CD4-positive, alpha-beta T cell (primary cell): ENCODE measurements around the gene NPHP1. TPM values are rescaled to one million over a fixed set of nuclear protein-coding genes. Genes with fewer than 3 reads are reported as not detected.
"Not testable (repeated sequence)": the region's sequence is repeated elsewhere in the genome, so short reads cannot be mapped to it uniquely, and the experiment has no call there.

Source experiments
- ATAC-seq: fragments of 200-7000 bp; cut with Tn5 transposase; one replicate; pipeline ENCODE4 v1.10.0; 2022; ENCODE audit warnings: mild to moderate bottlenecking; ENCODE audit not compliant: poor library complexity
- CTCF ChIA-PET: fragments of 350-600 bp; sonication (Branson Sonifier 250); formaldehyde crosslinking; loops from one replicate; lab custom pipeline; 2021; ENCODE audit warnings: antibody characterized with exemption, inconsistent platforms; lab: Charles Lee
- POLR2A ChIA-PET: fragments of 350-600 bp; sonication (Branson Sonifier 250); formaldehyde crosslinking; loops from one replicate; lab custom pipeline; 2021; ENCODE audit warnings: antibody characterized with exemption, inconsistent platforms; lab: Charles Lee
- DNase-seq, 14 experiments: peaks; one replicate each; pipeline ENCODE4 v3.0.0-alpha.2; 2013 to 2020; ENCODE audit warnings: mixed read lengths in 2 of 14
- H3K27ac ChIP-seq, 2 donors: one replicate each; pipeline versions ENCODE4 v1.5.1 to v1.7.0; 2013; ENCODE audit warnings: low read length in 2 of 2, low read depth in 1 of 2, mild to moderate bottlenecking in 1 of 2
- H3K27me3 ChIP-seq, 2 experiments: 1 replicate in 1 of 2; 2 replicates in 1 of 2; pipeline versions ENCODE4 v1.6.1 to v1.7.0; 2013; ENCODE audit warnings: low read length in 2 of 2, control low read depth in 1 of 2, mild to moderate bottlenecking in 1 of 2, moderate library complexity in 1 of 2; ENCODE audit not compliant: insufficient read depth in 2 of 2, control insufficient read depth in 1 of 2
- H3K36me3 ChIP-seq: one replicate; pipeline ENCODE4 v1.6.1; 2013; ENCODE audit warnings: low read length, control low read depth; ENCODE audit not compliant: insufficient read depth
- H3K4me1 ChIP-seq: one replicate; pipeline ENCODE4 v1.6.1; 2013; ENCODE audit warnings: low read length, control low read depth; ENCODE audit not compliant: insufficient read depth
- H3K4me3 ChIP-seq: one replicate; pipeline ENCODE4 v1.5.1; 2013; ENCODE audit warnings: mild to moderate bottlenecking, low read length, moderate library complexity
- H3K9me3 ChIP-seq, 2 experiments: 1 replicate in 1 of 2; 2 replicates in 1 of 2; pipeline versions ENCODE4 v1.6.1 to v1.7.0; 2013; ENCODE audit warnings: low read length in 2 of 2, mild to moderate bottlenecking in 2 of 2, control low read depth in 1 of 2, moderate library complexity in 1 of 2; ENCODE audit not compliant: control insufficient read depth in 1 of 2, insufficient read depth in 1 of 2
- H3K27ac Mint-ChIP-seq: one replicate; pipeline ENCODE4 v1.8.0; 2020; ENCODE audit warnings: mixed read lengths
- H3K27me3 Mint-ChIP-seq: one replicate; pipeline ENCODE4 v1.8.0; 2021; ENCODE audit warnings: mixed read lengths
- H3K36me3 Mint-ChIP-seq: one replicate; pipeline ENCODE4 v1.8.0; 2021; ENCODE audit warnings: low read depth, mixed read lengths
- H3K4me1 Mint-ChIP-seq: one replicate; pipeline ENCODE4 v1.8.0; 2021; ENCODE audit warnings: low read depth, mixed read lengths
- H3K4me3 Mint-ChIP-seq: one replicate; pipeline ENCODE4 v1.8.0; 2020; ENCODE audit warnings: mild to moderate bottlenecking, mixed read lengths
- H3K9me3 Mint-ChIP-seq: one replicate; pipeline ENCODE4 v1.8.0; 2020; ENCODE audit warnings: mixed read lengths
- intact Hi-C, 2 experiments: fragments of 100-400 bp; cut with DNase I in 1 of 2; cut with micrococcal nuclease in 1 of 2; formaldehyde crosslinking; loops; one replicate each; pipeline versions ENCODE4 v1.15.1 to v1.9.0; 2023 to 2025; cut with DNase I, micrococcal nuclease
- microRNA-seq: library from miRNA; unstranded; fragments of <30 nt; microRNA quantifications from one replicate; pipeline ENCODE4 v1.2.0, GENCODE V29; 2021; ENCODE audit warnings: borderline microRNAs expressed, borderline replicate concordance
- total RNA-seq, 174 experiments: library from RNA in 2 of 174; stranded (reverse) in 2 of 174; gene quantifications; one replicate each; pipeline ENCODE4 v1.2.3 and lab custom pipeline; 2021 to 2026

The NPHP1 gene
- total RNA-seq, 2 experiments from 2014 or later, result 0.33 to 0.98 TPM

DNA sequence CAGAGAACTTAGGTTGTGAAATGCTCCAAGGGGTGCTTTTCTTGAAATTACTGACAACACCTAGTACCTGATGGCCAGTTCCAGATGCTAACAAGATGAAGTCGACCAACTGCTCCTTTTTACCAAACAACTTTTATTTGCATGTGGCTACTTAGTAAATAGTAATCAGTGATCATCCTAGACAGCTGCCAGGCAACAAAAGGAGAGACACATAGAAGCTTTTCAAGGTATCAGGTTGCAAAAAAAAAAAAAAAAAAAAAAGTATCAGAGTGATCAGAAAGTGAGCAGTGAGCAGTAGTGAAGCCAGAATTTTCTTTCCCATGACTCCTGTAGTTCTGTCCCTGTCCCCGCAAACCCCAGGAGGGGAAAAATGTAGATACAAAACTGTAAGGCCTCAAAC, 121.1 kb downstream of the NPHP1 start:
- H3K27me3 Mint-ChIP-seq, H3K9me3 ChIP-seq, DNase-seq, intact Hi-C loops, ATAC-seq, H3K4me3 Mint-ChIP-seq, H3K4me1 ChIP-seq, H3K9me3 Mint-ChIP-seq, H3K36me3 Mint-ChIP-seq, H3K27ac ChIP-seq, H3K36me3 ChIP-seq, H3K4me3 ChIP-seq, H3K4me1 Mint-ChIP-seq, POLR2A ChIA-PET, H3K27ac Mint-ChIP-seq, H3K27me3 ChIP-seq, CTCF ChIA-PET: not testable (repeated sequence)

DNA sequence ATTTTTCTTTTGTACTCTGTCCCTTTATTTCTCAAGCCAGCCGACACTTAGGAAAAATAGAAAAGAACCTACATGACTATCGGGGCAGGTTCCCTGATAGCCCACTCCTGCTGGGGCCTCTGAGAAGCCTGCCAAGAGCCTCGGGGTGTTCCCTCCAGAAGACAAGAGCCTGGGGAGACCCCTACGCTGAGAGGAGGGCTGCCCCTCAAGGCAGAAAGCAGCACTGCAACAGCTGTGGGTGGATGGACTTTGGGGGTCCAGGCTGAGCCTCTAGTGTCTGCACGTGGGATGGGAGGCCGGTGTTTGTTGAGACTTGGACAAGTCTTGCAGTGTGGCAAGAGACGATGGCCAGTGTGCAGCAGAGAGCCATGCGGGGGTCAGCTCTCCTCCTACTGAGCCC, 121.7 kb downstream of the NPHP1 start:
- DNase-seq, H3K27ac ChIP-seq, H3K27ac Mint-ChIP-seq, H3K4me1 ChIP-seq, H3K36me3 ChIP-seq, CTCF ChIA-PET, H3K4me3 ChIP-seq, H3K9me3 Mint-ChIP-seq, POLR2A ChIA-PET, intact Hi-C loops, H3K27me3 ChIP-seq, H3K4me1 Mint-ChIP-seq, H3K36me3 Mint-ChIP-seq, H3K27me3 Mint-ChIP-seq, ATAC-seq, H3K9me3 ChIP-seq, H3K4me3 Mint-ChIP-seq: not testable (repeated sequence)

DNA sequence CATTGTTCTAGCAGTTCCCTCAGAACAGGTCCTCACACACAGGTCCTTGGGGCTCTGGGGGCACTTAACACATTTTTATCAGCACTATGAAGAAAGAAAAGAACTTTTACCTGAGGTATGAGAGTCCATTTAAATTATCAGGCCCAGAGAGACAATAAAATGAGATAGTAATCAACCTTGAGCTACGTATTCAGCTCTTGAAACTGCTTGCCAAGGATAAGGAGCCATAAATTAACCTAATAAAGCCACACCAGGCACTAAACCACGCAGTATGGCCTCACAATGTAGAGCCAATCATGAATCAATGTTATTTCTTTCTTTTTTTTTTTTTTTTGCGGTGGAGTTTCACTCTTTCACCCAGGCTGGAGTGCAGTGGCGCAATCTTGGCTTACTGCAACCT, 126.7 kb downstream of the NPHP1 start:
- H3K4me1 Mint-ChIP-seq, H3K4me3 Mint-ChIP-seq, H3K27ac ChIP-seq, H3K4me1 ChIP-seq, H3K27me3 ChIP-seq, POLR2A ChIA-PET, H3K27ac Mint-ChIP-seq, H3K9me3 Mint-ChIP-seq, H3K36me3 ChIP-seq, intact Hi-C loops, CTCF ChIA-PET, DNase-seq, H3K36me3 Mint-ChIP-seq, H3K27me3 Mint-ChIP-seq, H3K9me3 ChIP-seq, H3K4me3 ChIP-seq, ATAC-seq: not testable (repeated sequence)

DNA sequence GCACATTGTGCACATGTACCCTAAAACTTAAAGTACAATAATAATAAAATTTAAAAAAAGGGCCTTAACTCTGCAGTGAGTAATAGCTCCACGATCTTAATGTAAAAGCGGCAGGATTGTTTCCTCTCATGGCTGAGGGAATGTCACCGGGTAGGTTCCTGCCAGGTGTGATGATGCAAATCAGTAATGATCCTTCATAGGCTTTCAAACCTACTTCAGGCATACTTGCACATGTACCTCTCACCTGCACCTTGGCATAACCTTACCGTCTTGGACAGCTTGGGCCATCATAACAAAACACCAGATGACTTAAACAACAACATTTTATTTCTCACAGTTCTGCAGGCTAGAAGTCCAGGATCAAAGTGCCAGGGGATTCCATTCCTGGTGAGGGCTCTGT, 128.9 kb downstream of the NPHP1 start:
- DNase-seq, H3K27me3 Mint-ChIP-seq, H3K4me3 ChIP-seq, H3K36me3 Mint-ChIP-seq, POLR2A ChIA-PET, H3K4me1 Mint-ChIP-seq, H3K27ac Mint-ChIP-seq, intact Hi-C loops, H3K9me3 Mint-ChIP-seq, H3K4me3 Mint-ChIP-seq, H3K36me3 ChIP-seq, H3K27ac ChIP-seq, H3K4me1 ChIP-seq, CTCF ChIA-PET, H3K9me3 ChIP-seq, ATAC-seq, H3K27me3 ChIP-seq: not testable (repeated sequence)

Small RNA genes lying within 50 kb of the gene (microRNA-seq; reads per million reads assigned to microRNA genes)
- not detected for gene MIR4436B1

Other genes starting within 250 kb of the NPHP1 start
- gene MALL, start 89.2 kb downstream of the NPHP1 start, total RNA-seq, result not detected
- gene MTLN, start 7.5 kb upstream of the NPHP1 start, total RNA-seq, result 1 to 10 TPM; 8.7 to 9.8 TPM